HG02840 (cell line): ENCODE results near the gene DGKG.

Experiments used
- ATAC-seq: cut with Tn5 transposase; IDR thresholded peaks from one replicate; pipeline ENCODE4 v1.9.1; 2021; ENCODE audit warnings: mild to moderate bottlenecking, moderate library complexity, moderate number of reproducible peaks; ENCODE audit not compliant: unreplicated experiment, low FRiP score

The DGKG gene

GRCh38 chr3:186247821-186248814, 113.9 kb downstream of the DGKG start:
- ATAC-seq = no peak

- no peak for ATAC-seq
Measured at GRCh38 chr3:186246941-186247340, 115.1 kb downstream of the DGKG start.

- ATAC-seq = no peak
Measured at GRCh38 chr3:186244016-186244415, 118.0 kb downstream of the DGKG start.

GRCh38 chr3:186241910-186242821, 119.9 kb downstream of the DGKG start:
- peak; percentile 79 for ATAC-seq

GRCh38 chr3:186239321-186239720, 122.7 kb downstream of the DGKG start:
- no peak for ATAC-seq

DNA sequence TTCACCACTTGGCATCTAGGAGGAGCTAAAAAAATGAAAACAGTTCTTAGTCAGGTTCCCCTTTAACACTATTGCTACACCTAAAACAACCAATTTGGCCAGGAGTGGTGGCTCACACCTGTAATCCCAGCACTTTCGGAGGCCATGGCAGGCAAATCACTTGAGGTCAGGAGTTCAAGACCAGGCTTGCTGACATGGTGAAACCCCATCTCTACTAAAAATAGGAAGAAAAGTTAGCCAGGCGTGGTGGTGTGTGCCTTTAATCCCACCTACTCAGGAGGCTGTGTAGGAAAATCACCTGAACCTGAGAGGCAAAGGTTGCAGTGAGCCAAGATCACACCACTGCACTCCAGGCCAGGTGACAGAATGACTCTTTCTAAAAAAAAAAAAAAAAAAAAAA, 124.1 kb downstream of the DGKG start:
- ATAC-seq = no peak

DNA sequence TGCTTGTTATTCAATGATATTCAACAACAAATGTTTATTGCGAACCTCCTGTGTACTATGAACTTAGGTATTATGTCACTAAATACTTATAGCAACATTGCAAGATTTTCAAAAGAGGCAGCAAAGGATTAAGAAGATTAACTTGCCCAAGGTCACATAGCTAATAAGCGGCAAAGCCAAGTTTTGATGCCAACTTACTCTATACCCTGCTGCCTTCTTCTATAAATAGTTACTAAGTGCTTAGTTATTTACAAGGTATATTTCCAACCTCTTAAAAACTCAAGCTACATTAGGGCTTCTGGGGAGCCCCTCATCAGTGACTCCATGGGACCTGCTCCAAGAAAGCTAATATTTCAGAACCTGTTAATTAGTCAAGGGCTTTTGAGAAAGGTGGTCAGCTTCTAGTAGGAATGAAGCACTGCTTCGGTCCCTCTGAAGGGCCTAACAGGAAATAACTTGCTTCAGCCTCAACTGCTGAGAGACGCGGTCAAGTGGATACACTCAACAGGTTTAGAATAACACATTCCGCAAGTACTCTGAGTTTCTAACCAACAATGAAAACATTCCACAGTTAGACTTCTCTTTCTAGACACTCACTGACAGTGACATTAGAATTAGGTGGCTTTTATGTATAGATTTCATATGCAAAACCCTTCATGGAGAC, 125.5 kb downstream of the DGKG start:
- no peak for ATAC-seq

- no peak for ATAC-seq
Measured at GRCh38 chr3:186235554-186235953, 126.5 kb downstream of the DGKG start.

DNA sequence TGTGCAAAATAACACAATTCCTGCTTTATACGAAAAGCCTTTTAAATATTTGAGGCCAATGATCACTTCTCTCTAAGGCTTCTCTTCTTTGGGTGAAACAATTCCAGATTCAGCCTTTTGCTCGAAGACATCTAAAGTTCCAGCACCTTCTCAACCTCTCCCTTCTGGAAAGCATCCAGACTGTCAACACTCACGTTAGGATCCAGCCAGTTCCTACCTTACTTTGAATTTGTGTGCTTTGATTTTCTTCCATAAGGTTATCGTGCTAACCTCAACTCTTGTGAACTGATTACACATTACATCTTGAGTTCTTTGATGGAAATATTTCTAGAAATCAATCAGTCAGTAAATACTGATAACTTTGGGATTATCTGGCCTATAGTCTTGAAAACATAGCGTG, 127.9 kb downstream of the DGKG start:
- no peak for ATAC-seq

DNA sequence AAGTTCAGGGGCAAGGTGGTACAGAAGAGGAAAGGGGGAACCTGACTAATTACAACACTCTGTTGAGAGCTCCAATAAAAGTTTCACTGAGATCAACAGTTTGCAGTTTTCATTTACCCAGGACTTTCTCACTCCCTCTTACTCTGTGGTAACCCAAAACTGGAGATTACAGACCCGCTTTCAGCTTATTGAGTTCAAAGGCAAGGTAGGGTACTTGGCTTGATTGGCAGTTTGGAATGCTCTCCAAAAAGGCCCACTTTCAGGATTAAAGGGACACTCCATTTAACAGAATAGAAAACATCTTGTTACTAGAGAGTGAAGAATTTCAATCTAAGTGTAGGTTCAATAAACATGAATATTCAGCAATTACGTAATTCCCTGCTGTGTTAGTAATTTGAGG, 135.6 kb downstream of the DGKG start:
- no peak for ATAC-seq

GRCh38 chr3:186225603-186226002, 136.4 kb downstream of the DGKG start:
- ATAC-seq = no peak

DNA sequence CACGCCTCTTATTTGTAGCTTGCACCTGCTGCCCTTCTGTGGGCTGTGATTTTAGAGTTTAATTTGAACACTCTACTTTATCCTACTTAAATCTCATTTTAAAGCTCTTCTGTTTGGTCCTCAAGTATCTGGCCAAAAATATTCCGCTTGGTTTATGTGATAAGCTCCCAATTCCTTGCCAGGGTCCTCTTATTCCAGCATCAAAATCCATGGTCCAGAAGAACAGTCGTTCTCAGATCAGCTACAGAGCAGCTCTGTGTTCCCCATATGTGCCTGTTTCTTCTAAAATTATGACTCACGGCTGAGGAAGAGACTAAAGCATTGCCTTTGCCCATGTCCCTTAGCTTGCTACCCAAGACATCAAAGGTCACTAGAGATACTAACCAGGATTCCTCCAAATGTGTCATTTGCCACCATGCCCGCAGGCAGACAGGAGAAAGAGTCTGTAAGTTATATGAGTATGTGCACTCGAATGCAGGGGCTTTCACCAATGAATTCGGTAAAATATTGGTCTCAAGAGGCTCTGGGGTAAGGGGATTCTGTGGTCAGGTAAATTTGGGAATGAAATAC, 137.9 kb downstream of the DGKG start:
- ATAC-seq = no peak

DNA sequence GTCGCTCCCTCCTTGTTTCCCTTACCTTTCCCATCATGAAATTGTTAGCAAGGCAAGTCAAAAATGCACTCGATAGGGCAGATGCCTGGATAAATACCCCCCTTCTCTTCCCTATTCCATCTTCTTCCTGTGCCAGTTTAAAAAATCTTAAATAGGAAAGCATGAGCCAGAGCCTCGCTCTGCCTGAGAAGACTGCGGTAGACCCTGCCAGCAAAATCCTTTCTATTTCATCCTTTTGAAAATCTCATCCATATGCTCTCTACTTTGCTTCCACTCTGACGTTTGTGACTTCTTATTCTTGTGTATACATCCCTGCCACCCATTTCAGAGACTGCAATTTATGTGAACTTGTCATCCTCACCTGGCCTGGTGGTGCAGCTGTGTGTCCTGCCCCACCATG, 138.6 kb downstream of the DGKG start:
- ATAC-seq = no peak

DNA sequence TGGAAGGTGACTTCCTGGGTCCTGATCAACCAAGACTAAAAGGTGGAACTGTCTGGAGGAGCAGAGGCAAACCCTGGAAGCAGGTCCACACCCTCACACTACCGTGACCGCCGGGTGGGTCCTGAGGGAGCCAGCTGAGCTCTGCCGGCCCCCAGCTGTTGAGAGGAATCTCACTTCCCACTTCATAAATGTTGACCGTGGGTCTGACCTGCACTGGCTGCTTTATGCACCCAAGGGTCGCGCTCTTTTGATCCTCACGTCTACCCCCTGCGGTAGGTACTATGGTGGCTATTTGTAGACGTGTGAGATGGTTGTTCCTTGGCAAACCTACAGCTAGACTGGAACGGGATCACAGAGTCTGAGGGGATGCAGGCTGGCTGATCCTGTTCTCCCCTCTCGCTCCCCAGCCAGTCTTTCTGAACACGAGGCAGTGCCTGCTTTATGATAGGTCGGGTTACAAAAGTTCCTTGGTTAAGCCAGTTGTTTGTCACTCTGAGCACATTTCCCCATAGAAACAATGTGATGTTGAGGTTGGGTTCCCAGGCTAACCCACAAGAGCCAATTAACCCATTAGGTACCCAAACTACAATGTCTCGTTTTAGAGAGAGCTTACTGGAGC, 140.2 kb downstream of the DGKG start:
- no peak for ATAC-seq

DNA sequence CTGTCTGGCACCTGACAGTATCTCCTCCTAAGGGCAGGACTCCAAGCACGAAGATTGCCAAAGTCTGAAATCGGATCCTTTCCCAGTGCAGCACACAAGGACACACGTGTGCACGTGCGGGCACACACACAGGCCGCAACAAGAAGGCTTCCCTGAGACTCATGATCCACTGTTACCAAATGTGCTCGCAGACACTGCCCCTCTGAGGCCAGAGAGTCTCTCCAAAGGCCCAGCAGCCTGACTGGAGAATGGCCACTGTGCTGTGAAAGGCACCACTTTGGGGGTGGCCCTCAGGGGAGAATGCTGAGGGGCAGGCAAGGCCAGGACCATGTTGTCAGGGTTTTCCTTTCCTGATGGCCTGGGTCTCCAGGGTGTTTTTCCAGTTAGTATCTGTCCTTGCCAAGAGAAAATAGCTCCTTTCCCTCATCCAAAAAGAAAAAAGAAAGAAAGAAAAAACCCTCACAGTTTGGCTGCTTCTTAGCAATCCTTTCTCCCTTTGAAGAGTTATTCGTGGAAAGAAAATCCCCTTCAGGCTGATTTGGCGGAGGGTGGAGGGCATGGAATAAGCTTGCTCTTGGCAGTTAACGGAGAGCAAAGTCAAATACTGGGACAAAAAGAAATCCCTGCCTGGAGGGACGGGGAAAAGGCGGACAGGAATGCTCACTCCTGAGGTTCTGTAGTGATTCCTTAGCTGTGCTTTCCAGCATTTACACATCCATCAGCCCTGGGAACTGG, 141.0 kb downstream of the DGKG start:
- ATAC-seq = no peak

- no peak for ATAC-seq
Measured at GRCh38 chr3:186220365-186220764, 141.7 kb downstream of the DGKG start.

DNA sequence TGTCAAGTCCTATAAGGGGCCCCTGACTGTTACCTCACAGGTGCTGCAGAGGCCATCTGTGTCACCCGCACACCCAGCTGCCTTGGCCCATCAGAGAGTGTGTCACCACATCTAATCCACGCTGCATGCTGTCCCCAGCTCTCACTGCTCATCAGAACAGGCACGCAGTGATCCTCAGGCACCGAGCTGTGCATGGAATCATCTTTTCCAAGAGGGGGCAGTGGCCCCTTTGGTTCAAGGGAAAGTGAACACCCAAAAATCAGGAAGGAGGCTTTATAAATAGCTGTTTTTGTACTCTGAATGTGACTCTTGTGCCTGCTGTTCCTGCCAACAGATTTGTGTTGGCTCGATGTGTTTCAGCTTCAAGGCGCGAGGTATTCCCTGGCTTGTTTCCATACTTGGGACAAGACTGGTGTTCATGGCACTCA, 142.8 kb downstream of the DGKG start:
- ATAC-seq = no peak

DNA sequence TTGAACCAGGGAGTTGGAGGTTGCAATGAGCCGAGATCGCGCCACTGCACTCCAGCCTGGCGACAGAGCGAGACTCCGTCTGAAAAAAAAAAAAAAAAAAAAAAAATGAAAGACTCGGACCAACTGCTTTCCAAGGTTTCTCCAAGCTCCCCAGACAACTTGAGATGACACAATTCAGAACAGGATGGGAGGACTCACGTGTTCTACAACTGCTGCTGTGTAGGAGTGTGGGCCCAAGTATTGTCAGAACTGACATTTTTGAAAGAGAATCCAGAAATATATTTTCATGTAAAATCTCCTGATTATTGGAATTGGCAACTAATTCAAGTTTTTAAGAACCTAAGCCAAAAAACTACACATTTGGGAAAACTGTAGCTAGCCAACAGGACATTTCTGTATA, 143.6 kb downstream of the DGKG start:
- no peak for ATAC-seq

- no peak for ATAC-seq
Measured at GRCh38 chr3:186217820-186218164, 144.2 kb downstream of the DGKG start.
